Nucleus accumbens (tissue), 56 donors: ENCODE data around the gene CLCN6.

Experiments used
- DNase-seq, 56 donors: peaks; one replicate each; lab custom pipeline; 2025; lab: John Stamatoyannopoulos, UW

The CLCN6 gene

DNA sequence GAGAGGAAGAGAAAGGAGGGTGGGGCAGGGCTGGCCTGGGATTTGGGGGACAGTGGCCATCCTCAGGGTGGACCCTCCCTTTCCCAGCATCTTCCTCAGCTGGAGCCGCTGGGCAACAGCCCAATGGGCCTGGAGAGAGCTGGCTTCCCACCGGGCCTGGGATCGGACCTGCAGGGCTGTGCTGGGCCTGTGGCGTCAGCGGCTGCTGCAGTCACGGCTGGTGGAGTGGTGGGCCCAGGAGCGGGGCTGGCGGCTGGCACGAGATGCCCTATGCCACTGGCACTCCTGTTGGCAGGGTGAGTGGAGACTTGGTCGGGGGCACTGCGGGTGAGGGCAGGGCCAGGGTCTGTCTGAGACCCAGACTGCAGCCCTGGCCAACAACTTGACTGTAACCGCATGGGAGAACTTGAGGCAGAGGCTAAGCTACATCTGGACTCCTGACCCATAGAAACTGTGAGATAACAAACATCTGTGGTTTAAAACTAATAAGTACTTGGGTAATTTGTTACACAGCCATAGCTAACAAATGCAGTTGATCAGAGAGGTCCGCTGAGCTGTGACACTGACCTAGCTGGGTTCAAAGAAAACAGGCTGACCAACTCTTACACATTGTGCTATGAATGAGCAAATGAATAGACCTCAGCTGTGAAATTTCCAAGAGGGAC is 26.1 kb upstream of the CLCN6 start:
- DNase-seq: no peak

GRCh38 chr1:11780380-11781147 is 25.4 kb upstream of the CLCN6 start:
- DNase-seq: no peak

DNA sequence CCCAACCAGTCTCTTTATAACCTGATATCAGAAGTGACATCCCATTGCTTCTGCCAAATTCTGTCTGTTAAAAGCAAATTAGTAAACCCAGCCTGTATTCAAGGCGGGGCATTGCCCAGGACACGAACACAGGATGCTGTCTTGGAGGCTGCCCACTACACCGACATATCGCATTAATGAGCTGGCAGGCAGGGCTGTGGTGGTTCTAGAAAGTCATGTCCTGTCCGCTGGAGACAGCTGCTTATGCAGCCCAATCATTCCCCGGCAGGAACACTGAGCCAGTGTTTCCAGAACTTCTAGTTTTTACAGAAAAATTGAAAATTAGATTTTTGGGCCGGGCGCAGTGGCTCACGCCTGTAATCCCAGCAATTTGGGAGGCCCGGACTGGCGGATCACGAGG is 24.7 kb upstream of the CLCN6 start:
- DNase-seq: no peak

GRCh38 chr1:11782127-11782708 is 23.8 kb upstream of the CLCN6 start:
- DNase-seq: no peak

DNA sequence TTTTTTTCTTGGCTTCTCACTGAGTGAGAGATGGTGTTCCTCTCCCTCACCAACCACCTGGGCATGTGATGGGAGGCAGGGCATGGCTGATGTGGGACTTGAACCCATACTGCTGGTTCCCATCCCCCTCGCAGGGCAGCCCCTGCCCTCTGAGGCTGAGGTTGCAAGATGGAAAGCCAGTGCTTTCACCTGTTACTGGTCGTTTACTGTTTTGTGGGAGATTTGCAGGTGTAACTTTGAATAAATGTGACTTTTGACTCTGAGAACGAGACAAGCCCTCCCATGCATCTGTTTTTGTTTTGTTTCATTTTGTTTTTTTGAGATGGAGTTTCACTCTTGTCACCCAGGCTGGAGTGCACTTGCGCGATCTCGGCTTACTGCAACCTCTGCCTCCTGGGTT is 22.4 kb upstream of the CLCN6 start:
- no peak for DNase-seq

GRCh38 chr1:11784256-11784992 is 21.6 kb upstream of the CLCN6 start:
- peak in 2 of 56 donors; percentile 43 to 61 for DNase-seq

DNA sequence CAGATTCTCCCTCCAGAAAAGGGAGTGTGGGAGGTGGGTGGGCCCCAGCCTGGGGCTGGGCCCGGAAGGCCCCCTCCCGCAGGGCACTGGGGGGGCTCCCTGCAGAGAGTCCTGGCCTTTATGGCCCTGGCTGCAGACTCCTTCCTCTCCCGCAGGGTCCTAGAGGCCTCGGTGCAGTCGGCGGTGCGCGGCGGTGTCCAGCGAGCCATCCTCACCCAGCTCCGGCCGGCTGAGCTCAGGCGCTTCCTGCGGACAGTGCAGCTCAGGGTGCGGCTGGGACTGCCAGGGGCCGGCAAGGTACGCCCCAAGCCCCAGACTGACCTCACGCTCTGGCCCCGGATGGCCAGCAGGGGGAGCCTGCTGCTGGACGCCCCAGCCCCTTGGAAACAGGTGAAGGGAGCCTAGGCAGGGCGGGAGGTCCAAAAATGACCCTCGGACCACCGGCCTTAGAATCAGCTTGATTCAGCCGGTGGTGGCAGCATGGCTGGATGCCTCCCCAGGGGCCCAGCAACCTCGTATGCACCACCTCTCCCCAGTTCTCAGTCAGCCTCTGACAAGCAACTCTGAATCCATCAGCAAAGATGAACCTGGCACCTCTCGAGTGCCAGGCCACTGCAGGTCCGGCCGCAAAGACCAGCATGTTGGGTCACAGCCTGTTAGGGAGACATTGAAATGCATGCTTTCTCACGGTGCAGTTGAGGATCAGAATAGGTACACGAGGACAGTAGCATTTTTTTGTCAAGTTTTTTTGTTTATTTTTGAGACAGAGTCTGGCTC is 20.8 kb upstream of the CLCN6 start:
- DNase-seq: peak in 38 of 56 donors; percentile 7 to 71 (median 28)

DNA sequence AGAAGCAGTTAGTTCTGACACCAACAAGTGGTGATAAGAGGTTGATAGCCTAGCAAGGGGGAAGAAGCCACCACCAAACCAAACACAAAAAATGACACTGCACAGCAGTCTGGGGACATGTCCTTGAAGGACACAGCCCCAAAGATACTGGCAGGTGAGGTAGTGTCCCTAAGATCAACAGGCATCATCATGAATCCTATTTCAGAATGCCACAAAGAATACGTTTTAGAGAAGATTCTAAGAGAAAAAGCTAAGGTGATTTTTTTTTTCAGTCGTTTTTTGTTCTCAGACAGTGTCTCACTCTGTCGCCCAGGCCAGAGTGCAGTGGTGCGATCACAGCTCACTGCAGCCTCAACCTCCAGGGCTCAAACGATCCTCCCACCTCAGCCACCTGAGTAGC is 19.8 kb upstream of the CLCN6 start:
- no peak for DNase-seq

GRCh38 chr1:11787251-11787803 is 18.7 kb upstream of the CLCN6 start:
- peak in 1 of 56 donors; percentile 23 for DNase-seq

GRCh38 chr1:11787804-11788436 is 18.1 kb upstream of the CLCN6 start:
- no peak for DNase-seq

DNA sequence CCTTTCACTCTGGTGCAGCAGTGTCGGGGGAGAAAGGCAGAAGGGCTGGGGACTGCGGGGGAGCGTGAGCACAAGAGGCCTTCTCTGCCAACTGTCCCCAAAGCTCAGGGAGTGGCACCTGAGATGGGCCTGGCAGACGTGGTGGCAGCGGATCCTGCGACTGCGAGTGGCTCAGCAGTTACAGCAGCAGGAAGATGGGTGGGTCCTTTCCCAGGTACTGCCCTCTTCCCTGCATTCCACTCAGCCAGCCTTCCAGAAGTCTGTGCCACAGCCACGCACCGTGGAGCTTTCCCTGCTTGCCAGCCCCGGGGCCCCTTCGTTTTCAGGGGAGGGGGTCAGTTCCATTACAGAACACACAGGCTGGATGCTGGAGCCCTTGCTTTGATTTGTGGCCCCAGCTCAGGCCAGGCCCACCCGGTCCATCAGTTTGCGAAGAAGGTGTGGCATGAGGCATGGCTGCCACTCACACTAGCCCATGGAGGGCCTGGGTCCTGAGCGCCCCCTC is 17.4 kb upstream of the CLCN6 start:
- no peak for DNase-seq

GRCh38 chr1:11789126-11790067 is 16.6 kb upstream of the CLCN6 start:
- DNase-seq: no peak

- no peak for DNase-seq
Measured at GRCh38 chr1:11790101-11790879, 15.7 kb upstream of the CLCN6 start.

- peak in 39 of 56 donors; percentile 7 to 59 (median 31) for DNase-seq
Measured at GRCh38 chr1:11790880-11791715, 14.9 kb upstream of the CLCN6 start.

GRCh38 chr1:11792106-11792505 is 13.9 kb upstream of the CLCN6 start:
- DNase-seq: peak in 1 of 56 donors; percentile 13

- DNase-seq: no peak
Measured at GRCh38 chr1:11793819-11794218, 12.2 kb upstream of the CLCN6 start.
